GM19372 (cell line): ENCODE measurements around the gene TBXAS1.

Source experiments
- ATAC-seq: cut with Tn5 transposase; IDR thresholded peaks from one replicate; pipeline ENCODE4 v1.9.1; 2021; ENCODE audit warnings: mild to moderate bottlenecking, low read depth, moderate library complexity; ENCODE audit not compliant: unreplicated experiment

Gene TBXAS1

GRCh38 chr7:139993169-139993568 lies 164.1 kb downstream of the TBXAS1 start:
- ATAC-seq = no peak

DNA sequence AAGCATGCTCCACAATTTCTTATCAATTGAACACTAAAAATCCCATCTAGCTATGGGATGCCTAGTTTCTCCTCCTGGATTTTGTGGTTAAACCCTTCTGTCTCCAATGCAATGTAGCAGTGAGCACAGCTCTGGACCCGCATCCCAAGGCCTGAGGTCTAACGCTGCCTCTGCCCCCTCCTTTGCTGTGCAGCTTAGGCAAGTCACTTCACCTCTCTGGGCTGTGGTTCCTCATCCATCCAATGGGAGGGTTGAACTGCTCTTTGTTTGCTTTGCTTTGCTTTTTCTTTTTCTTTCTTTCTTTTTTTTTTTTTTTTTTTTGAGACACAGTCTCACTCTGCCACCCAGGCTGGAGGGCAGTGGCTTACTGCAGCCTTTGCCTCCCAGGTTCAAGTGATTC lies 164.5 kb downstream of the TBXAS1 start:
- no peak for ATAC-seq

- ATAC-seq = no peak
Observed at GRCh38 chr7:139994356-139994755, 165.3 kb downstream of the TBXAS1 start.

DNA sequence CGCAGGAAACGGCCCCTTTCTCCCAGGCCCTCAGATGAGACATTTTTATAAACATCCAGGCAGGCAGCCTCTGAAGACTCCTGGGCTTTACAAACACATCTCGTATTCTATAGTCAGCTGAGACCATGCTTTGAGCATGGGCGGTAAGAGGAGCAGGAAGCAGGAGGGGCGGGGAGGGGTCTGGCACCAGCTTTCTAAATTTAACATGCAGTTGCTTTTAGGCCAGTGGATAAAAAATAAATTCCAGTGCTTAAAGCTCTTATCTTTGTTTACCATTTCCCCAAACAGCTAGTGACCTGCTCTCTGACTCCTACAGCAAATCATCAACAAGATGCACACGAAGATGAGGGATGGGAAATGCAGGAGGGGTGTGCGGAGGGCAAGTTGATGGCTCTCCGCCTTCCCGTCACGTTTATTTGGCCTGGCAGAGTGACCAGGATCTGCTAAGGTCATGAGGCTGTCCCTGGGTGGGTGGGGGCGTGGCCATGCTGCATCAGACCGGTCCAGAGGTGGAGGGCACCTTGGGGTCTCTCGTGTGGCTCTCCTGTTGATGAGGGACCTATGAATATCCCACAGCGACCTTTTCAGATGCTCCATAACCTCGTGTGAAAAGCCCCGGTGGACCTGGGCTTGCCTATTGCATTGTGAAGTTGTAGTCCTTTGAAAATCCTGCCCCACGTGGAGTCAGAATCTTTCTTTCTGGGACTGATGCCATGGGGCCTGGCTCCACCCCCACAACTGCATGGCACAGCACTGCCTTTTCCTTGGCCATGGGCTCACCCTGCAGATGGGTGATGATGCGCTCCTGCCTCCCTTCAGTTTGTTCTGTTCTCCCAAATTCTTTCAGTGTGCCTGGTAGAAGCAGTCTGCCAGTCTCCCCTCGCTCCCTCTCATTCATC lies 166.2 kb downstream of the TBXAS1 start:
- ATAC-seq = no peak

- ATAC-seq = no peak
Observed at GRCh38 chr7:139998572-139998971, 169.5 kb downstream of the TBXAS1 start.

- no peak for ATAC-seq
Observed at GRCh38 chr7:139999516-139999915, 170.5 kb downstream of the TBXAS1 start.

DNA sequence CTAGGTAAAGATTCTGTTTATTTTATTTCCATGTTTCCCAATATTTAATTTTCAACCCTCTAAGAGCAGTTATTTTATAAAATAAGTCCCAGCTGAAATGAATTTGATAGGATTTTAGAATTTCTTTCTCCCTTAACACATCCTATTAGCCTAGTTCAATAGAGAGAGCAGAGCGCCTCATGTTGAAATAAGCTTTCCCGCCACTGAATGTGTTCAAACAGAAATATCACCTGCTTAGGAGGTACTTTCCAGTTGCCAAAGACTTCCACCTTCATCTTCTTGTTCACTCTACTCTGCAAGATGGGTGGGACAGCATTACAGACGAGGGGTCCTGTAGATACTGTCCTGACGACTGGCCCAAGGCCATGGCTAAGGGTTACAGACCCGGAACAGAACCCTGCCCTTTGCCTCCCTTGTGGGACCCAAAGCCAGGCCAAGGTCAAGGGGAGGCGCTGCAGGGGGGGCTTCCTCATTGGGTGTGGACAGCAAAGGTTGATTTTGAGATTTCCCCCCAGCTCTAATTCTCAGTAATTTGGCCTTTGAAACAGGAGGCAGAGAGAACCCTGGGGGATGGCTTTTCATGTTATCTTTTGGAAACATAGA lies 171.7 kb downstream of the TBXAS1 start:
- no peak for ATAC-seq

DNA sequence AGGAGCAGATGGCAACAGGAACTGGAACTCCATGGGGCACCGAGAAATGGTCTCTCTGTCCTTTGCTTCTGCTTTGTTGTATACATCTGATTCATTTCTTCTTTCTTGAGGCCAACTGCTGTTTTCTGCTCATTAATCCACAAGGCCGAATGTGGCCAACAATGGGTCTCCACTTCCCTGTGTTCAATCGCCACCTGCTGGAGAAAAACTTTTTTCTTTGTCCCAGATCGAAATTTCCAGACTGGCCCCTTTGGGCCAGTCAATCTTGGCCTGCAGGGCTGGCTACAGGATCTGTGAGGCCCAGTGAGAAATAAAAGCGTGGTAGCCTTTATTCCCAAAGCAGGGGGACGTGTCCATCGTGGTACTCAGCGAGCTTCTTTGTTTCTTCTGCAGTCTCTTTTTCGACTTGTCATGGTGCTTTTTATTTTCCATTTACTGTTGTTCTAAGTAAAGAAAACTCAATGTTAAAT lies 174.9 kb downstream of the TBXAS1 start:
- no peak for ATAC-seq

DNA sequence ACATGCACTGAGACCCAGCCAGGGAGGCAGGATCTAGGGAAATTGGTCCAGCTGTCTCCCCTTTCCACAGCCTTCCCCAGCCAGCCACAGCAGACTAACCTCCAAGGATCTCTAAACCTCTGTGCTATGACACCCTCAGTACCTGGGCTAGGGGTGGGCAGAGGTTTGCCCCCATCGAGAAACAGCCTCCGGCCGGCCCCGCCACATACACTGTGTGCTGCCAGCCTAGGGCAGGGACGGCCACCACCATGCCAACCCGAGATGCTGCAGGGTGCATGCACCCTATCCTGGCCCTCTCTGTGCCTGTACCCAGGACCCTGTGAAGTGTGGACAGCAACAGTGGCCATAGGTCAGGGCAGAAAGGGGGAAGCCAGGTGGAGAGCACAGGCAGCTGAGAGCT lies 175.6 kb downstream of the TBXAS1 start:
- no peak for ATAC-seq

GRCh38 chr7:140005341-140005740 lies 176.3 kb downstream of the TBXAS1 start:
- no peak for ATAC-seq

GRCh38 chr7:140005754-140006503 lies 176.9 kb downstream of the TBXAS1 start:
- ATAC-seq = no peak

GRCh38 chr7:140006600-140006999 lies 177.5 kb downstream of the TBXAS1 start:
- ATAC-seq = no peak

DNA sequence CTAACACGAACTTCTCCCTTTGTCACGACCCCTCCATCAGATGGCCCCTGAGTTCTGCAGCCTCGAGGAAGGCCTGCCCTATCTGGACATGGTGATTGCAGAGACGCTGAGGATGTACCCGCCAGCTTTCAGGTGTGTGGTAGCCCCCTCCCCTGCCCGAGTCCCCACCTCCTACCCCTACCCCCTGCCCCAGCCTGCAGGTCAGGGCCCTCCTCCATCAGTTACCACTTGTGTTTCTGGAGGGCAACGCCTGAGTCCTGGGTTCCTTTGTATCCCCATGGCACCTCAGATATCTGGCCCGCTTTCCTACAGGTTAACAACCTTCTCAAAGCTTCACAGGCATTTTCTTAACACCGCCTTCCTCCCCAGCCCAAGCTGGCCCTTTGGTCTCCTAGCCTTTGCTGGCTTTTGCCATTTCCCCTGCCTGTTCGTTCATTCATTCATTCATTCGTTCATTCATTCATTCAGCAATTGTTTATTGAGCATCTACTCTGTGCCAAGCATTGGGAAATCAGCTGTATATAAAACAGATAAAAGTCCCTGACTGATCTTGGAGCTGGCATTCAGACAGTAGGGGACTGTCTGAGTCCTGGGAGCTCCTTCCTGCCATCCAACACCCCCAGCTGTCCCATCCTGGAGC lies 178.1 kb downstream of the TBXAS1 start:
- no peak for ATAC-seq

GRCh38 chr7:140008755-140009610 lies 179.9 kb downstream of the TBXAS1 start:
- ATAC-seq = no peak

GRCh38 chr7:140009735-140010134 lies 180.7 kb downstream of the TBXAS1 start:
- ATAC-seq = no peak

DNA sequence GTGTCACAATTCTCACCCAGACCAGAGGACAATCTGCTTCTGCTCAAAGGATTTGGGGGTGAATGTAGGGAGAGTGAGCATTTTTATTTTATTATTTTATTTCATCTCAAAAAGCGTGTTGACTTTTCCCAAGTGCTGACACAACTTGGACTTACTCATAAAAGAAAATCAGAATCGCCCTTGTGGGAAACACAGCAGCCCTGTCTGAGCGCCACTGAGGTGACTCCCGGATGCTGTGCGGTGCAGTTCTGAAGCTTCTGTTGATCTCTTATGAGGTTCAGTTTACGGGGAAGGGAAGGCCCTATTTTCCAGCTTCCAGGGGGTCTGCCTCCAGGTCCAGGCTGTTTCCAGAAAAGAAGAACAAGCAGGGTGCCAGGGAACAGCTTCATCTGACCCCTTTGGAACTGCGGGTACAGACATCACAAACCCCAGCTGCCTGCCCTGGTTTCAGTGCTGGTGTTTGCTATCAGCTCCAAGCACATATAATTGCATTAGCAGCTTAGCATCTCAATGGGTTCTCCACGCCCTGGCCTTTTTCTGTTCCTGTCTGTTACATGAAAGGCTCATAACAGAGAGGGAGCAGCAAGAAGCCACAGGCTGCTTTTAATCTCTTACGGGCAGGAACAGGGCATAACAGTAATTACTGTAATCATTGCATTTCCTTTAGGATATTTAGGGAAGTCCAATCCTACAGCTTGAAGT lies 181.3 kb downstream of the TBXAS1 start:
- no peak for ATAC-seq

DNA sequence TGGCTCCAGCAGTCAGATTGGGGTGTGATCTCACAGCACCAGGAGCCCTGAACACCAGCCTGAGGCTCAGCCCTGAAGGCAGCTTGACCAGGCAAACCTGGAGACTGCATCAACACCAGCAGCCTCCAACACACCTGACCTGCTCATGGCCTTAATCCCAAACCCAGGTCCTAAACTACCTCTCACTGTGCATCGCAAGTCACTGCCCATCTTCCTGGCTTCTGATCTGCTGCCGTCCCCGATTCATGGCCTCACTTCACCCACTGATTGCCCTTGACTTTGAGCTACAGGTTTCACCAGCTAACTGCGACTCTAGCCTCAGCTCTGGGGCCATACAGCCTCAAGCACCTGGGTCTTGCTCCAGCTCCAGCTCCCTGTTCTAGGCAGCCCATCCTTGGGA lies 184.6 kb downstream of the TBXAS1 start:
- ATAC-seq = no peak

GRCh38 chr7:140014123-140014522 lies 185.1 kb downstream of the TBXAS1 start:
- no peak for ATAC-seq

DNA sequence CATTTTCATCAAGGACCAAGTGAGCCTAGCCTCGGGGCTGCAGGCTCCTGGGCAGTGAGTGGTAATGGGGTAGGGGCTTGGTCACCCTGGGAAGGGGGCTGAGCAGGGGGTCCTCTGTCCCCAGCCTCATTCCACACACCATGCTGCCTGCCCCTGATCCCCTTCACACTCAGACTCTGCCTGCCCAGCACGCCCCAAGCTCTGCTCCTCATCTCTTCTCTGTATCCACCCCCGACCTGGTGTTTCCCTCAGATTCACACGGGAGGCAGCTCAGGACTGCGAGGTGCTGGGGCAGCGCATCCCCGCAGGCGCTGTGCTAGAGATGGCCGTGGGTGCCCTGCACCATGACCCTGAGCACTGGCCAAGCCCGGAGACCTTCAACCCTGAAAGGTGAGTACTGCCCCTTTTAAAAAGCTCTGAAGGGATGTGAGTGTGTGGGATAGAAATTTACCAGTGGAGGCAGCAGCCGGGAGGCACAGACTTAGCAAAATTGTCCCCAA lies 186.5 kb downstream of the TBXAS1 start:
- ATAC-seq = no peak
